Esophagus (tissue), 2 donors: ENCODE data around the gene PRUNE1. TPM values are rescaled to one million over a fixed set of nuclear protein-coding genes. Genes with fewer than 3 reads are reported as not detected.

Experiments
- H3K27ac ChIP-seq, 2 donors: one replicate each; pipeline ENCODE4 v1.5.1; 2013; ENCODE audit warnings: low read depth in 2 of 2, mild to moderate bottlenecking in 2 of 2, inconsistent platforms in 1 of 2, low read length in 1 of 2, moderate library complexity in 1 of 2
- H3K27me3 ChIP-seq, 2 donors: one replicate each; pipeline ENCODE4 v1.6.1; 2013; ENCODE audit warnings: low read length in 2 of 2, control low read depth in 1 of 2, mild to moderate bottlenecking in 1 of 2; ENCODE audit not compliant: insufficient read depth in 2 of 2, control insufficient read depth in 1 of 2
- H3K36me3 ChIP-seq, 2 donors: one replicate each; pipeline ENCODE4 v1.6.1; 2013; ENCODE audit warnings: low read length in 1 of 2; ENCODE audit not compliant: control insufficient read depth in 2 of 2, insufficient read depth in 2 of 2
- H3K4me1 ChIP-seq, 2 donors: one replicate each; pipeline ENCODE4 v1.6.1; 2013; ENCODE audit warnings: low read length in 1 of 2; ENCODE audit not compliant: control insufficient read depth in 2 of 2, insufficient read depth in 2 of 2
- H3K4me3 ChIP-seq, 2 donors: one replicate each; pipeline ENCODE4 v1.5.1; 2013; ENCODE audit warnings: low read length in 2 of 2, mild to moderate bottlenecking in 2 of 2, low read depth in 1 of 2, moderate library complexity in 1 of 2
- H3K9me3 ChIP-seq, 2 donors: one replicate each; pipeline ENCODE4 v1.6.1; 2013; ENCODE audit warnings: mild to moderate bottlenecking in 2 of 2, low read depth in 1 of 2, low read length in 1 of 2, moderate library complexity in 1 of 2; ENCODE audit not compliant: control insufficient read depth in 2 of 2, insufficient read depth in 1 of 2
- WGBS, 2 donors: extraction: QIAGEN DNeasy Blood & Tissue Kit; methylation state at CpG; one replicate each; pipeline ENCODE4 v1.1.7; 2013; 5-methylcytosine and 5-hydroxymethylcytosine counted together
- polyA plus RNA-seq, 2 donors: library from polyadenylated mRNA; stranded (reverse); fragments of 200-250 nt; gene quantifications; one replicate each; pipeline ENCODE4 v1.2.3, GENCODE V29; 2013
- donor health status: healthy with polysubstance abuse.
- donor health status: Bipolar disorder and iron deficiency.

Gene PRUNE1
- polyA plus RNA-seq, 2 donors: 7.2 to 10.1 TPM

GRCh38 chr1:151067185-151067584, 58.9 kb downstream of the PRUNE1 start:
- Histone ChIP-seq H3K27me3 (no peaks in the 10 kb centered on the region), H3K9me3 (no peaks in the 10 kb centered on the region), H3K36me3 (no peaks in the 10 kb centered on the region), H3K4me3 (no peak overlapping the region), H3K27ac (peak overlapping the region in 1 of 2 donors; percentile 8), H3K4me1 (no peaks in the 10 kb centered on the region)
- WGBS, 2 donors: 87% methylated on average over 4 of the region's 4 CpGs

GRCh38 chr1:151069103-151069486, 60.8 kb downstream of the PRUNE1 start:
- H3K27ac ChIP-seq: peak overlapping the region in 1 of 2 donors; percentile 57
- 77 to 83% methylated on average over 5 of the region's 5 CpGs for WGBS, 2 donors
- H3K4me1 ChIP-seq: no peaks in the 10 kb centered on the region
- no peaks in the 10 kb centered on the region for H3K27me3 ChIP-seq
- no peaks in the 10 kb centered on the region for H3K9me3 ChIP-seq
- peaks cover 0 to 3% of the 10 kb centered on the region in 2 donors for H3K36me3 ChIP-seq
- H3K4me3 ChIP-seq: no peak overlapping the region

GRCh38 chr1:151070474-151071276, 62.4 kb downstream of the PRUNE1 start, which contains the start of gene GABPB2:
Gene GABPB2, plus strand, starts transcription at chr1:151070761. Its CDS starts 17,429 bp downstream, at chr1:151088190.
- Histone ChIP-seq H3K4me3 (peak within 1 kb of the TSS; percentile 88 to 93), H3K4me1 (no peaks in the 10 kb centered on the region), H3K27ac (peak within 1 kb of the TSS; percentile 99 to 100), H3K36me3 (peaks cover 0 to 5% of the 10 kb centered on the region in 2 donors), H3K27me3 (no peaks in the 10 kb centered on the region), H3K9me3 (no peaks in the 10 kb centered on the region)
- 0 to 1% methylated on average over 42 to 50 of the region's 50 CpGs for WGBS, 2 donors

- WGBS, 2 donors: 70 to 77% methylated on average over 13 of the region's 13 CpGs
- H3K4me3 ChIP-seq: no peak overlapping the region
- H3K4me1 ChIP-seq: no peaks in the 10 kb centered on the region
- H3K27me3 ChIP-seq: no peaks in the 10 kb centered on the region
- H3K9me3 ChIP-seq: no peaks in the 10 kb centered on the region
- H3K27ac ChIP-seq: peak overlapping the region in 1 of 2 donors; percentile 20
- peaks cover 0 to 5% of the 10 kb centered on the region in 2 donors for H3K36me3 ChIP-seq
These were observed 64.0 kb downstream of the PRUNE1 start for GRCh38 chr1:151072224-151072623.

Other genes starting within 250 kb of the PRUNE1 start
- gene CTSS, start 242.7 kb upstream of the PRUNE1 start, polyA plus RNA-seq: 10 to 100 TPM; 17.2 to 20.2 TPM
- gene CTSK, start 200.2 kb upstream of the PRUNE1 start, polyA plus RNA-seq: 10 to 100 TPM in 1 of 2 donors, 1 to 10 TPM in 1; 5.7 to 11.1 TPM
- 10 to 100 TPM in 1 of 2 donors, 1 to 10 TPM in 1; 9.0 to 10.5 TPM for gene ARNT, start 131.8 kb upstream of the PRUNE1 start, polyA plus RNA-seq
- gene CTXND2, start 121.3 kb upstream of the PRUNE1 start, polyA plus RNA-seq: not detected
- gene SETDB1, start 82.1 kb upstream of the PRUNE1 start, polyA plus RNA-seq: 10 to 100 TPM; 14.4 to 17.8 TPM
- gene CERS2, start 33.6 kb upstream of the PRUNE1 start, polyA plus RNA-seq: 10 to 100 TPM; 35.5 to 39.4 TPM
- 10 to 100 TPM; 14.4 to 17.5 TPM for gene ANXA9, start 26.2 kb upstream of the PRUNE1 start, polyA plus RNA-seq
- 10 to 100 TPM; 17.2 to 21.3 TPM for gene MINDY1, start 1.5 kb upstream of the PRUNE1 start, polyA plus RNA-seq
- 100 to 1,000 TPM; 111 to 159 TPM for gene BNIPL, start 28.1 kb downstream of the PRUNE1 start, polyA plus RNA-seq
- 1 to 10 TPM; 1.7 to 2.9 TPM for gene C1orf56, start 39.3 kb downstream of the PRUNE1 start, polyA plus RNA-seq
- 10 to 100 TPM; 62.9 to 86.6 TPM for gene CDC42SE1, start 51.2 kb downstream of the PRUNE1 start, polyA plus RNA-seq
- 1 to 10 TPM in 1 of 2 donors, under 1 TPM in 1; 0.72 to 1.5 TPM for gene MLLT11, start 51.9 kb downstream of the PRUNE1 start, polyA plus RNA-seq
- gene GABPB2, start 62.3 kb downstream of the PRUNE1 start, polyA plus RNA-seq: 1 to 10 TPM; 4.2 to 6.3 TPM
- 1 to 10 TPM; 3.3 to 7.2 TPM for gene SEMA6C, start 138.2 kb downstream of the PRUNE1 start, polyA plus RNA-seq
- 1 to 10 TPM; 1.2 to 1.6 TPM for gene TNFAIP8L2, start 148.2 kb downstream of the PRUNE1 start, polyA plus RNA-seq
- gene LYSMD1, start 157.5 kb downstream of the PRUNE1 start, polyA plus RNA-seq: 1 to 10 TPM; 3.8 TPM
- 10 to 100 TPM; 40.5 to 43.9 TPM for gene SCNM1, start 157.7 kb downstream of the PRUNE1 start, polyA plus RNA-seq
- under 1 TPM; 0.14 to 0.22 TPM for gene TMOD4, start 167.5 kb downstream of the PRUNE1 start, polyA plus RNA-seq
- 10 to 100 TPM; 27.2 to 28.2 TPM for gene VPS72, start 181.7 kb downstream of the PRUNE1 start, polyA plus RNA-seq
- 10 to 100 TPM; 16.4 to 23.2 TPM for gene PIP5K1A, start 190.1 kb downstream of the PRUNE1 start, polyA plus RNA-seq
- 100 to 1,000 TPM; 127 to 168 TPM for gene PSMD4, start 246.3 kb downstream of the PRUNE1 start, polyA plus RNA-seq